Osteocyte (in vitro differentiated cells): ENCODE data around the gene HYAL3. TPM values are rescaled to one million over a fixed set of nuclear protein-coding genes. Genes with fewer than 3 reads are reported as not detected.
A peak's percentile ranks its signal among the peaks of the same experiment; 100 is the strongest.

Experiments
- DNase-seq: peaks from one replicate; pipeline ENCODE4 v3.0.0; 2021; ENCODE audit warnings: mixed read lengths; ENCODE audit not compliant: unreplicated experiment; ENCODE audit errors: extremely low spot score
- H3K27ac Mint-ChIP-seq: one replicate; pipeline ENCODE4 v1.8.0; 2021; ENCODE audit warnings: mild to moderate bottlenecking, mixed read lengths; ENCODE audit not compliant: unreplicated experiment
- H3K27me3 Mint-ChIP-seq: one replicate; pipeline ENCODE4 v1.8.0; 2021; ENCODE audit warnings: mixed read lengths; ENCODE audit not compliant: unreplicated experiment
- H3K36me3 Mint-ChIP-seq: one replicate; pipeline ENCODE4 v1.8.0; 2021; ENCODE audit warnings: mixed read lengths; ENCODE audit not compliant: unreplicated experiment
- H3K4me1 Mint-ChIP-seq: one replicate; pipeline ENCODE4 v1.8.0; 2021; ENCODE audit warnings: mixed read lengths; ENCODE audit not compliant: unreplicated experiment
- H3K4me3 Mint-ChIP-seq: one replicate; pipeline ENCODE4 v1.8.0; 2021; ENCODE audit warnings: mild to moderate bottlenecking, moderate library complexity, mixed read lengths; ENCODE audit not compliant: unreplicated experiment
- H3K9me3 Mint-ChIP-seq: one replicate; pipeline ENCODE4 v1.8.0; 2021; ENCODE audit warnings: mixed read lengths; ENCODE audit not compliant: unreplicated experiment
- total RNA-seq: library from RNA; stranded (reverse); gene quantifications from 2 replicates; pipeline ENCODE4 v1.2.1, GENCODE V29; 2021
- TF ChIP-seq, protein P1 (sequence below): fragments of 200-600 bp; sonication (generic); IDR thresholded peaks from 2 replicates; pipeline ENCODE4 v1.5.0; 2021; ENCODE audit warnings: antibody characterized with exemption, mild to moderate bottlenecking, moderate library complexity

HYAL3 gene
- total RNA-seq, 1 donor from 2014 or later: 2.3 TPM

- Mint-ChIP-seq H3K4me3 (no peak overlapping the region), H3K9me3 (no peaks in the 10 kb centered on the region), H3K27me3 (no peaks in the 10 kb centered on the region), H3K4me1 (peaks cover 58% of the 10 kb centered on the region), H3K27ac (peak overlapping the region; percentile 91), H3K36me3 (peaks cover 12% of the 10 kb centered on the region)
- TF ChIP-seq, protein P1, sequence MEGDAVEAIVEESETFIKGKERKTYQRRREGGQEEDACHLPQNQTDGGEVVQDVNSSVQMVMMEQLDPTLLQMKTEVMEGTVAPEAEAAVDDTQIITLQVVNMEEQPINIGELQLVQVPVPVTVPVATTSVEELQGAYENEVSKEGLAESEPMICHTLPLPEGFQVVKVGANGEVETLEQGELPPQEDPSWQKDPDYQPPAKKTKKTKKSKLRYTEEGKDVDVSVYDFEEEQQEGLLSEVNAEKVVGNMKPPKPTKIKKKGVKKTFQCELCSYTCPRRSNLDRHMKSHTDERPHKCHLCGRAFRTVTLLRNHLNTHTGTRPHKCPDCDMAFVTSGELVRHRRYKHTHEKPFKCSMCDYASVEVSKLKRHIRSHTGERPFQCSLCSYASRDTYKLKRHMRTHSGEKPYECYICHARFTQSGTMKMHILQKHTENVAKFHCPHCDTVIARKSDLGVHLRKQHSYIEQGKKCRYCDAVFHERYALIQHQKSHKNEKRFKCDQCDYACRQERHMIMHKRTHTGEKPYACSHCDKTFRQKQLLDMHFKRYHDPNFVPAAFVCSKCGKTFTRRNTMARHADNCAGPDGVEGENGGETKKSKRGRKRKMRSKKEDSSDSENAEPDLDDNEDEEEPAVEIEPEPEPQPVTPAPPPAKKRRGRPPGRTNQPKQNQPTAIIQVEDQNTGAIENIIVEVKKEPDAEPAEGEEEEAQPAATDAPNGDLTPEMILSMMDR: no peak
- no peak for DNase-seq
These were observed 37.7 kb downstream of the HYAL3 start for GRCh38 chr3:50261505-50261904.

- Mint-ChIP-seq H3K4me1 (peaks cover 55% of the 10 kb centered on the region), H3K4me3 (peak overlapping the region; percentile 70), H3K9me3 (no peaks in the 10 kb centered on the region), H3K36me3 (peaks cover 14% of the 10 kb centered on the region), H3K27ac (peak overlapping the region; percentile 91), H3K27me3 (no peaks in the 10 kb centered on the region)
- no peak for DNase-seq
- TF ChIP-seq, protein P1: no peak
These were observed 38.2 kb downstream of the HYAL3 start for GRCh38 chr3:50260942-50261441.

- TF ChIP-seq, protein P1: no peak
- peak; percentile 99 for DNase-seq
- Mint-ChIP-seq H3K27me3 (no peaks in the 10 kb centered on the region), H3K4me1 (peaks cover 49% of the 10 kb centered on the region), H3K9me3 (no peaks in the 10 kb centered on the region), H3K36me3 (peaks cover 14% of the 10 kb centered on the region), H3K4me3 (peak overlapping the region; percentile 70), H3K27ac (peak overlapping the region; percentile 91)
These were observed 38.9 kb downstream of the HYAL3 start for GRCh38 chr3:50260027-50260941.

DNA sequence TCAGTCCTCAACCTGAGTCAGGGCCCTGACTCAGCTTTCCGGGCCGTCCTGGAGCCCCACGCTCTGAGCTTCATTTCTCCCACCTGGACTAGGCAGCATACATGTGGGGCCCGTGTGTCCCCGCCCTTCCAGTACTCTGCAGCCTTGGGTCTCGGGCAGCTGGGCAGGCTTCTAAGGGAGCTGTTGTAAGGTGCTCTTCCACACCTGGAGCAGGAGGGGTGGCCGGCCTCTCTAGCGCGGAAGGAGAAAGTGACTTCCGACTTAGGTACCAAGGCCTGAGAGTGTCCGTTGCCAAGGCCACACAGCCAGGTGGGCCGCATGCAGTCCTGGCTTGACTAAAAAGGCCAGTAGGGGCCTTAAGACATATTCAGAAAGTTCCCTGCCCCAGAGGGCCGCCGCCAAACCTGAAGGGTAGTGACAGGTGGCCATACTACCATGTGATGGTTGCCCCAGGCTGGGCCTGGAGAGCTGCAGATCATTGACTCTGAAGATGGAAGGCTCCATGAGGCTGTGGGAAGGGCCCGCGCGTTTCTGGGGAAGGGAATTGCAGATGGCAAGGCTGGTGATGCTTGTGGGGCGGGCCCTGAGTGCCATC is 39.7 kb downstream of the HYAL3 start:
- no peak for DNase-seq
- H3K4me1 Mint-ChIP-seq: peaks cover 42% of the 10 kb centered on the region
- peak overlapping the region; percentile 83 for H3K27ac Mint-ChIP-seq
- TF ChIP-seq, protein P1: no peak
- H3K9me3 Mint-ChIP-seq: no peaks in the 10 kb centered on the region
- peaks cover 14% of the 10 kb centered on the region for H3K36me3 Mint-ChIP-seq
- no peaks in the 10 kb centered on the region for H3K27me3 Mint-ChIP-seq
- H3K4me3 Mint-ChIP-seq: peak overlapping the region; percentile 68

DNA sequence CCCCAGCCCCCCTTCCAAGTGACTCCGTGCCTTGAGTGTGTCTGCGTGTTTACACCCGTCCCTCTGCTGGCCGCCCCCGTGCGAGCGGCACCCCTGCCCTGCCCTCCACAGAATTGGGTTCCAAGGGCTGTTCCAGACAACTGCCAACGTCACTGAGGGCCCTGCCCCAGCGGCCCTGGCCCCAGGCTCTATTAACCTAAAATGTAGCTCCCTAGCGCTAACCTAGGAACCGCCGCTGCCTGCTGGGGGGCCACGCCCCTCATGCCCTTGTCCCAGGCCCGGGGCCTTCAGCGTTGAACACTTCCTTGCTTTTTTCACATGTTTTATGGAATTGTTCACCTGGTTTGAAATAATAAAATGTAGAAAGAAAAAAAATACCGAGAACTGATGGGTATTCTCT is 40.2 kb downstream of the HYAL3 start:
- H3K4me1 Mint-ChIP-seq: peaks cover 37% of the 10 kb centered on the region
- peaks cover 14% of the 10 kb centered on the region for H3K36me3 Mint-ChIP-seq
- H3K4me3 Mint-ChIP-seq: no peak overlapping the region
- H3K27me3 Mint-ChIP-seq: no peaks in the 10 kb centered on the region
- DNase-seq: no peak
- H3K27ac Mint-ChIP-seq: peak overlapping the region; percentile 74
- TF ChIP-seq, protein P1: no peak
- H3K9me3 Mint-ChIP-seq: no peaks in the 10 kb centered on the region
